Measurements from ENCODE around the gene CCM2.

Gene CCM2

GRCh38 chr7:45080958-45081669 is 81.1 kb downstream of the CCM2 start:
- TF ChIP-seq POLR2A (IDR thresholded peaks at IDR 0.05; ENCODE audit: low read depth, low read length): no peak
- TF ChIP-seq POLR2AphosphoS5 (IDR thresholded peaks at IDR 0.05; ENCODE audit: low read depth, low read length): no peak
- TF ChIP-seq TAF1 (IDR thresholded peaks at IDR 0.05; ENCODE audit: borderline replicate concordance, low read depth, low read length): no peak
- no peak for DNase-seq (ENCODE audit: insufficient read length)

GRCh38 chr7:45081670-45081974 is 81.6 kb downstream of the CCM2 start:
- FAIRE-seq (no peak), DNase-seq (ENCODE audit: insufficient read length) (no peak)

More at GRCh38 chr7:45080958-45081669, 81.1 kb downstream of the CCM2 start:
- no peak for FAIRE-seq

GRCh38 chr7:45082031-45082830 is 82.2 kb downstream of the CCM2 start:
- no peak for FAIRE-seq

More at GRCh38 chr7:45081670-45081974, 81.6 kb downstream of the CCM2 start:
- TF ChIP-seq POLR2AphosphoS5 (IDR thresholded peaks at IDR 0.05; ENCODE audit: low read depth, low read length) (no peak), TAF1 (IDR thresholded peaks at IDR 0.05; ENCODE audit: borderline replicate concordance, low read depth, low read length) (no peak), POLR2A (IDR thresholded peaks at IDR 0.05; ENCODE audit: low read depth, low read length) (no peak)

GRCh38 chr7:45082831-45083331 is 82.9 kb downstream of the CCM2 start:
- TF ChIP-seq POLR2AphosphoS5 (IDR thresholded peaks at IDR 0.05; ENCODE audit: low read depth, low read length) (no peak), TAF1 (IDR thresholded peaks at IDR 0.05; ENCODE audit: borderline replicate concordance, low read depth, low read length) (no peak), POLR2A (IDR thresholded peaks at IDR 0.05; ENCODE audit: low read depth, low read length) (no peak)
- FAIRE-seq (no peak), DNase-seq (ENCODE audit: insufficient read length) (no peak)

More at GRCh38 chr7:45082031-45082830, 82.2 kb downstream of the CCM2 start:
- no peak for TF ChIP-seq POLR2A (IDR thresholded peaks at IDR 0.05; ENCODE audit: low read depth, low read length)
- no peak for TF ChIP-seq POLR2AphosphoS5 (IDR thresholded peaks at IDR 0.05; ENCODE audit: low read depth, low read length)
- no peak for TF ChIP-seq TAF1 (IDR thresholded peaks at IDR 0.05; ENCODE audit: borderline replicate concordance, low read depth, low read length)
- DNase-seq (ENCODE audit: insufficient read length): no peak

GRCh38 chr7:45084336-45084735 is 84.3 kb downstream of the CCM2 start:
- FAIRE-seq (no peak), DNase-seq (ENCODE audit: insufficient read length) (no peak)
- TF ChIP-seq POLR2AphosphoS5 (IDR thresholded peaks at IDR 0.05; ENCODE audit: low read depth, low read length) (no peak), POLR2A (IDR thresholded peaks at IDR 0.05; ENCODE audit: low read depth, low read length) (no peak), TAF1 (IDR thresholded peaks at IDR 0.05; ENCODE audit: borderline replicate concordance, low read depth, low read length) (no peak)

- TF ChIP-seq POLR2AphosphoS5 (IDR thresholded peaks at IDR 0.05; ENCODE audit: low read depth, low read length): no peak
- TF ChIP-seq POLR2A (IDR thresholded peaks at IDR 0.05; ENCODE audit: low read depth, low read length): no peak
- TF ChIP-seq TAF1 (IDR thresholded peaks at IDR 0.05; ENCODE audit: borderline replicate concordance, low read depth, low read length): no peak
- DNase-seq (ENCODE audit: insufficient read length) (no peak), FAIRE-seq (no peak)
These were observed 85.1 kb downstream of the CCM2 start for GRCh38 chr7:45084901-45085618.

- DNase-seq (ENCODE audit: insufficient read length): no peak
- TF ChIP-seq TAF1 (IDR thresholded peaks at IDR 0.05; ENCODE audit: borderline replicate concordance, low read depth, low read length) (no peak), POLR2AphosphoS5 (IDR thresholded peaks at IDR 0.05; ENCODE audit: low read depth, low read length) (no peak), POLR2A (IDR thresholded peaks at IDR 0.05; ENCODE audit: low read depth, low read length) (no peak)
- FAIRE-seq: no peak
These were observed 85.7 kb downstream of the CCM2 start for GRCh38 chr7:45085619-45086200.

- TF ChIP-seq POLR2AphosphoS5 (IDR thresholded peaks at IDR 0.05; ENCODE audit: low read depth, low read length) (no peak), POLR2A (IDR thresholded peaks at IDR 0.05; ENCODE audit: low read depth, low read length) (no peak), TAF1 (IDR thresholded peaks at IDR 0.05; ENCODE audit: borderline replicate concordance, low read depth, low read length) (no peak)
- DNase-seq (ENCODE audit: insufficient read length): no peak
- FAIRE-seq: no peak
These were observed 86.5 kb downstream of the CCM2 start for GRCh38 chr7:45086331-45087065.

- DNase-seq (ENCODE audit: insufficient read length) (no peak), FAIRE-seq (no peak)
- TF ChIP-seq POLR2AphosphoS5 (IDR thresholded peaks at IDR 0.05; ENCODE audit: low read depth, low read length) (no peak), POLR2A (IDR thresholded peaks at IDR 0.05; ENCODE audit: low read depth, low read length) (no peak), TAF1 (IDR thresholded peaks at IDR 0.05; ENCODE audit: borderline replicate concordance, low read depth, low read length) (no peak)
These were observed 87.5 kb downstream of the CCM2 start for GRCh38 chr7:45087301-45088145.
